PC-9 (cell line): Measurements from ENCODE around the gene VIPR1.

ENCODE experiments used
- EZH2 ChIP-seq: fragments of 200-600 bp; sonication (generic); IDR thresholded peaks from 2 replicates; pipeline ENCODE4 v1.8.0; 2017; ENCODE audit warnings: antibody characterized with exemption, low read depth
- TF ChIP-seq, protein P1 (sequence below): fragments of 200-600 bp; sonication (generic); conservative IDR thresholded peaks from 2 replicates; pipeline ENCODE4 v1.6.1; 2017; ENCODE audit warnings: mixed run types, antibody characterized with exemption, mild to moderate bottlenecking, moderate library complexity

DNA sequence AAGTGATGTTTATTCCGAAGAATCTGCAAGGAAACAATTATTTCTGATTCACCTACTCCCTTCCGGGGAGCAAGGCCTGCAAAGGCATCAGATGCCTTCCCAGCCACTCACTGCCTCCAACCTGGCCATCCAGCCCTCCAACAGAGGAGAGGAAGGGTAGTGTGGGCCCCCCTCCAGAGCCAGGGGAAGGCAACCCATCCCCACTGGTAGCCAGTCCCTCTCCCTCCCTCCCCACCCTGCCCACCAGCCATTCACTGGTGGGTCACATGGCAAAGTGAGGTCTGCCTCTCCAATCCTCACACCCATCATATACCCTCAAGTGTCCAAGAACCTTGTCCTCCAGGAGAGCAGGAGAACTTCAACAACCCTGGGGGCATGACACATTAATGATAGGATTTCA lies 2.4 kb upstream of the VIPR1 start:
- TF ChIP-seq, protein P1, sequence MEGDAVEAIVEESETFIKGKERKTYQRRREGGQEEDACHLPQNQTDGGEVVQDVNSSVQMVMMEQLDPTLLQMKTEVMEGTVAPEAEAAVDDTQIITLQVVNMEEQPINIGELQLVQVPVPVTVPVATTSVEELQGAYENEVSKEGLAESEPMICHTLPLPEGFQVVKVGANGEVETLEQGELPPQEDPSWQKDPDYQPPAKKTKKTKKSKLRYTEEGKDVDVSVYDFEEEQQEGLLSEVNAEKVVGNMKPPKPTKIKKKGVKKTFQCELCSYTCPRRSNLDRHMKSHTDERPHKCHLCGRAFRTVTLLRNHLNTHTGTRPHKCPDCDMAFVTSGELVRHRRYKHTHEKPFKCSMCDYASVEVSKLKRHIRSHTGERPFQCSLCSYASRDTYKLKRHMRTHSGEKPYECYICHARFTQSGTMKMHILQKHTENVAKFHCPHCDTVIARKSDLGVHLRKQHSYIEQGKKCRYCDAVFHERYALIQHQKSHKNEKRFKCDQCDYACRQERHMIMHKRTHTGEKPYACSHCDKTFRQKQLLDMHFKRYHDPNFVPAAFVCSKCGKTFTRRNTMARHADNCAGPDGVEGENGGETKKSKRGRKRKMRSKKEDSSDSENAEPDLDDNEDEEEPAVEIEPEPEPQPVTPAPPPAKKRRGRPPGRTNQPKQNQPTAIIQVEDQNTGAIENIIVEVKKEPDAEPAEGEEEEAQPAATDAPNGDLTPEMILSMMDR = no peak
- no peak for TF ChIP-seq EZH2
